ENCODE data around the gene EPDR1.

Gene EPDR1

DNA sequence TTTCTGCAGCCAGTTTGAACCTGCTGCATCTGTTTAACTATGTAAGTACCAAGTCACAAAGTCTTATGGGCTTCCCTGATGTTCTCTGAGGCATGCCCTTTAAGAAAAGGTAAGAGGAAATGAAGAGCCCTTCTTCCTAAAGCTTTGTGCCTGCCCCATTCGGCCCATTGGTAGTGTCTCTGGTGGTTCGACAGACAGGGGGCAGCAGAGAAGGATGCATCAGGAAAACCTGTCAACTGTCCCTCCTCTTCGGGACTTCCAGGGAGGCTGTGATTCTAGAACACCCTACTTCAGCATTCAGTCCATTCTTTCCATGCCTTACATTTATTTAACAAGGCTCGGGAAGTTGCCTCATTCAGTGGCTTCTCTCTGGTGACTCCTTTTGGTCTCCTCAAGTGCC is 1.9 kb upstream of the EPDR1 start:
- no peak for DNase-seq

DNA sequence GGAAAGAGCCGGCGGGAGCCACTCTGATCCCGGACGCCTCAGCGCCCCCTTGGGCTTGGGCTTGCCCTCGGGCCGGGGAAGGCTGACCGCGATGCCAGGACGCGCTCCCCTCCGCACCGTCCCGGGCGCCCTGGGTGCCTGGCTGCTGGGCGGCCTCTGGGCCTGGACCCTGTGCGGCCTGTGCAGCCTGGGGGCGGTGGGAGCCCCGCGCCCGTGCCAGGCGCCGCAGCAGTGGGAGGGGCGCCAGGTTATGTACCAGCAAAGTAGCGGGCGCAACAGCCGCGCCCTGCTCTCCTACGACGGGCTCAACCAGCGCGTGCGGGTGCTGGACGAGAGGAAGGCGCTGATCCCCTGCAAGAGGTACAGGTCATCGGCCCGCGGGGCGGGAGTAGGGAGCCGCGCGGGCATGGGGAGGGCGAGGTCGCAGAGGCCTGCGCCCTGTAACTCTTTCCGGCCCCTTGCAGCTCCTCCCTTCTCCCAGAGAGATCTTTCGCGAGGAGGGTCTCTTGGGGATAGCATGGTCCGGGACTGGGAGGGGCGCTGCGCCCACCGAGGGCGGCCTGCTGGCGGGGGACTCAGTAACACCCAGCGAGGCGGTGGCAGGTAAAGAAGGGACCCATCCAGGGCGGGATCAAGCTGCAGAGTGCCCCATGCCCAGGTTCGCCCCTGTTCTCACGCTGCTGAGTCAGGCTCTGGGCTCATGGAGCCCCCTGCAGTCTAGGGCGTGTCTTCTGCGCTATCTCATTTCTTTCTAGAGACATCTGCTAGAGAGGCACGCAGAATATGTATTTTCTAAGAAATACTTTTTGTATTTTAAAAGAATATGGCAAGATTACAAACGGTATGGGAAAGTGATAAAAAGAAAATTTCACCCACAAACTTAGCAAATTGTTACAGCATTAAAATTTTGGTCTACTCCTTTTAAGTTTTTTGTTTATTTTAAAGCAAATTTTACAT is 687 bp downstream of the EPDR1 start:
- DNase-seq (no peak), ATAC-seq (replicated peaks) (peak; percentile 45)
- Mint-ChIP-seq H3K9me3 (peaks cover 0 to under 1% of the 10 kb centered on the region in 2 donors), H3K36me3 (ENCODE audit: insufficient read depth) (peaks cover 3% of the 10 kb centered on the region), H3K4me1 (ENCODE audit: low read depth in 2 of 2) (peaks cover 19 to 21% of the 10 kb centered on the region in 2 donors), H3K27me3 (peaks cover 55 to 66% of the 10 kb centered on the region in 2 donors), H3K27ac (no peak overlapping the region), H3K4me3 (peak overlapping the region; percentile 78 to 83)

More for the DNA sequence above, 1.9 kb upstream of the EPDR1 start:
- Mint-ChIP-seq H3K4me1 (ENCODE audit: low read depth in 2 of 2) (peaks cover 21 to 23% of the 10 kb centered on the region in 2 donors), H3K36me3 (ENCODE audit: insufficient read depth) (peaks cover 3% of the 10 kb centered on the region), H3K4me3 (no peak overlapping the region), H3K27me3 (peaks cover 74 to 84% of the 10 kb centered on the region in 2 donors), H3K9me3 (no peaks in the 10 kb centered on the region), H3K27ac (no peak overlapping the region)
- ATAC-seq (replicated peaks) = no peak

DNA sequence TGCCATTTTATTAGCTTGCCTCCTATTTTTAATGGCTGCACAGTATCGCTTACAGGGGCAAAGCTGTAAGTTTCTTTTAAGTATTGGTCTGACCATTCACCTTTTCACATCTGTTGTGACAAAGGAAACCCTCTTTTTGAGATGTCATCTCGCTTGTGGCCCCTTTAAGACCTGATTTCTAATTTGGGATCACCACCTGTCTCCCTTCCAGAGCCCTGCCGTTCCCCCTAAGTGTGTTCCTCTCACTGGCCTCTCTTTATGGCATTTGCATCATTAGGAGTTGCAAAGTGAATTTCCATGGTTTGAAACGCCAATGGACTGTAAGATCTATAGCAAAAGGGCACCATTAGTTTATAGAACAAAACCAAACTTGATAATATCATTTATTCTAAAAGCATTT is 1.4 kb downstream of the EPDR1 start:
- H3K36me3 Mint-ChIP-seq (ENCODE audit: insufficient read depth) = peaks cover 3% of the 10 kb centered on the region
- H3K4me1 Mint-ChIP-seq (ENCODE audit: low read depth in 2 of 2) = peaks cover 15 to 21% of the 10 kb centered on the region in 2 donors
- no peak for DNase-seq
- ATAC-seq (replicated peaks) = no peak
- H3K4me3 Mint-ChIP-seq = peak overlapping the region; percentile 70 to 83
- peaks cover 51 to 60% of the 10 kb centered on the region in 2 donors for H3K27me3 Mint-ChIP-seq
- no peak overlapping the region for H3K27ac Mint-ChIP-seq
- H3K9me3 Mint-ChIP-seq = peaks cover 0 to 1% of the 10 kb centered on the region in 2 donors

DNA sequence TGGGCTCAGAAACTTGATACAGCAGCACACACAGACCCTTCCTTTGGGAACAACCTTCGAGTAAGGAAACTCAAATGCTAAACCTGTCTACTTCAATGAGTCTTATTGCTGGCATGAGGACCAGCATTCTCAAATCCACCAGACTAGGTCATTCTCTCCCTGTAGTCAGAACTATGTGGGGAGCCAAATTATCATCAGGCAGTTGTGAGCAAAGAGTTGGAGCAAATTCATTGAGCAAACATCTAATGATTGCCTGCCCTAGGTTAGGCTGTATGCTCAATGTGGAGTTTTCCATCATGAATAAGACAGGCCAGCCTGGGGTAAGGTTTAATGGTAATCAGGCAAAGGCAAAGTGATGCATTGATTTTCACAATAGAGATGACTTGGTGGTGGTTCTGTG is 3.6 kb downstream of the EPDR1 start:
- Mint-ChIP-seq H3K27me3 (peaks cover 33 to 43% of the 10 kb centered on the region in 2 donors), H3K4me1 (ENCODE audit: low read depth in 2 of 2) (peaks cover 9 to 12% of the 10 kb centered on the region in 2 donors), H3K27ac (no peak overlapping the region), H3K9me3 (peaks cover 0 to 1% of the 10 kb centered on the region in 2 donors), H3K4me3 (no peak overlapping the region), H3K36me3 (ENCODE audit: insufficient read depth) (peaks cover 3% of the 10 kb centered on the region)
- DNase-seq (no peak), ATAC-seq (replicated peaks) (no peak)

DNA sequence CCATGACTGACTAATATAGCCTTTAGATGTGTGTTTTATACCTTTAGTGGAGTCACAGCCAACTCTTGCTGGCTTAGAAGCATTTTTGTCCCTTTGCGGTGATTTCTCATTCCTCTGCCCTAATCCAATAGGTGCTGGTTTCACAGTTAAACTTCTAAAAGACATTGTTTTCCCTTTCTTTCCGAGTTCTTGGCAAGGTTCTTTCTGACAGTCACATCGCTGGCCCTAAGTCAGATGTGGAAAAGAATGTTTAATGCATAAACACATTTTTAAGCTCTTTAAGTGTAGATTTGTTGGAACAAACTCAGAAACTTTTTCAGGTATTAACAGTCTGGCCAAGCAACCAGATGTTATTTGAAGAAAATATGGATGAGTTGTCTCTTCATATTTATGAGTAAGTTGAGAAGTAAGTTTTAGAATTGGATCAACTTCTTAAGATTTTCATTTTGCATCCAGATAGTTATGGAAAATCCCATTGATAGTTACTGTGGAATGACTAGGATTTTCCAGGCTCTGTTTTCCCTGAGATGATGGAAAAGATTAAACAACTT is 4.1 kb downstream of the EPDR1 start:
- H3K27ac Mint-ChIP-seq = no peak overlapping the region
- peaks cover 0 to 1% of the 10 kb centered on the region in 2 donors for H3K9me3 Mint-ChIP-seq
- ATAC-seq (replicated peaks) (no peak), DNase-seq (no peak)
- H3K4me3 Mint-ChIP-seq = no peak overlapping the region
- H3K4me1 Mint-ChIP-seq (ENCODE audit: low read depth in 2 of 2) = peaks cover 9 to 12% of the 10 kb centered on the region in 2 donors
- peaks cover 27 to 38% of the 10 kb centered on the region in 2 donors for H3K27me3 Mint-ChIP-seq
- H3K36me3 Mint-ChIP-seq (ENCODE audit: insufficient read depth) = peaks cover 3% of the 10 kb centered on the region

DNA sequence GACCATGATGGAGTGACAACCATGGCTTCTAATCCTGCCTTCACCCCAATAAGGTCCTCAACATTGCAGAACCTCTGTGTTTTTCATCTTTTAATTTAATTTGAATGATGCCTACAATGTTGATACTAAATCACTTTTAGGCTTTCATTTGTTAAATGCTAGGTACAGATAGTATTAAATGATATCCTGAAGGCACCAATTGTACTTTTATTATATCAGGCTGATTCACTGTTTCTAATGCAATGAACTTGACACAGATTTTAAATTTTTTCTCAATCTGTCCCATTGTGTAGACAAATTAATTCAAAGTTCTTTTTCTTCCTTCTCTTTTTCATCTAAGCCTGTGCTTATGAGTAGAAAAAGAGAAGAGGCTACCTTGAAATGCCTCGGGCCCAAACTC is 5.2 kb downstream of the EPDR1 start:
- peaks cover 23 to 33% of the 10 kb centered on the region in 2 donors for H3K27me3 Mint-ChIP-seq
- ATAC-seq (replicated peaks) = no peak
- H3K27ac Mint-ChIP-seq = no peak overlapping the region
- H3K4me3 Mint-ChIP-seq = no peak overlapping the region
- H3K36me3 Mint-ChIP-seq (ENCODE audit: insufficient read depth) = no peaks in the 10 kb centered on the region
- DNase-seq = no peak
- H3K4me1 Mint-ChIP-seq (ENCODE audit: low read depth in 2 of 2) = peaks cover 4 to 7% of the 10 kb centered on the region in 2 donors
- H3K9me3 Mint-ChIP-seq = peaks cover 0 to 1% of the 10 kb centered on the region in 2 donors

DNA sequence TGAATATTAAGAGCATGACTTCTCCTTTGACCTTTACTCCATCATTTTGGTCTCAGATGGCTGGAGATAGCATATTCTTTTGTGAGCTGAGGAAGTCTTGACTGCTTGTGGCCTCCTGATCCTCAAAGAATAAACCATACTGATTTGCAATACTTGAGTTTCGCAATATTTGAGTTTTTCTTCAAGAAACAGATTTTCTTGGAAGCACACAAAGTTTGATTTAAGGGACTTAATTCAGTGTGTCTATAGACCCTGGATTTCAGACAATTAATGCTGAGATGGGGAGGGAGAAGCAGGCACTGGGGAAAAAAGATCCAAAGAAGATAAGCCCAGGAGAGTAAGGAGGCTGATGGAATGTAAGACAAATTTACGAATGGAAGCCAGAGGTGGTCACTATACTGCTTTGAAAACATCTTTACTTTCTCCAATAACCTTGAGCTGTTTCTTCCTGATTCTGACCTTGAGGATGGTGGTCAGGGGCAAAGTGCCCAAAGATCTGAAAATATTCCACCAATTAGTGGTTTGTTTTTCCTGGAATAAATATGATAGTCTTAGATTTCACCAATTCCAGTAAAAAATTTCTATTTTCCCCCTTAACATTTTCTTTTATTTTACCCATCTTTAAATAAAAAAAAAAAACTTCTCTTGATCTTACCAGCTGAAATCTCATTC is 7.5 kb downstream of the EPDR1 start:
- no peaks in the 10 kb centered on the region for H3K36me3 Mint-ChIP-seq (ENCODE audit: insufficient read depth)
- peaks cover 0 to 1% of the 10 kb centered on the region in 2 donors for H3K9me3 Mint-ChIP-seq
- DNase-seq = no peak
- no peak for ATAC-seq (replicated peaks)
- H3K27me3 Mint-ChIP-seq = peaks cover 12 to 17% of the 10 kb centered on the region in 2 donors
- no peak overlapping the region for H3K27ac Mint-ChIP-seq
- H3K4me3 Mint-ChIP-seq = no peak overlapping the region
- no peaks in the 10 kb centered on the region for H3K4me1 Mint-ChIP-seq (ENCODE audit: low read depth in 2 of 2)

DNA sequence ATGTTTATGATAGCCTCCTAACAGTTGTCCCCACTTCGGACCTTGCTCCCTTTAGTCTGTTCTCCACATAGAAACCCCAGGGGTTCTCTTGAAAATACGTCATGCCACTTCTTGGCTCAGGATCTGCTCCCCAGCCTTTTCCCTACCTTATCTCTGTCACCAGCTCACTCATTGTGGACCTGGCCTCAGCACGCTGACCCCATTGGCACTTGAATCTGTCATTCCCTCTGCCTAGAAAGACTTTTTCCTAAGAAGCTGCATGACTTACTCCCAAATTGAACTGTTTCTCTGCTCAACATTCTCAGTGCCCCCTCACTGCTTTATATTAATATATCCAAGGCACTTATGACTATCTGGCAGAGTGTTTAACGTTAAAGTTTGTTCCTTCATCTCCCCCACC is 8.4 kb downstream of the EPDR1 start:
- H3K27me3 Mint-ChIP-seq = peaks cover 6 to 7% of the 10 kb centered on the region in 2 donors
- no peak overlapping the region for H3K4me3 Mint-ChIP-seq
- peaks cover 0 to 1% of the 10 kb centered on the region in 2 donors for H3K9me3 Mint-ChIP-seq
- ATAC-seq (replicated peaks) (no peak), DNase-seq (no peak)
- H3K36me3 Mint-ChIP-seq (ENCODE audit: insufficient read depth) = no peaks in the 10 kb centered on the region
- H3K27ac Mint-ChIP-seq = no peak overlapping the region
- H3K4me1 Mint-ChIP-seq (ENCODE audit: low read depth in 2 of 2) = no peaks in the 10 kb centered on the region

DNA sequence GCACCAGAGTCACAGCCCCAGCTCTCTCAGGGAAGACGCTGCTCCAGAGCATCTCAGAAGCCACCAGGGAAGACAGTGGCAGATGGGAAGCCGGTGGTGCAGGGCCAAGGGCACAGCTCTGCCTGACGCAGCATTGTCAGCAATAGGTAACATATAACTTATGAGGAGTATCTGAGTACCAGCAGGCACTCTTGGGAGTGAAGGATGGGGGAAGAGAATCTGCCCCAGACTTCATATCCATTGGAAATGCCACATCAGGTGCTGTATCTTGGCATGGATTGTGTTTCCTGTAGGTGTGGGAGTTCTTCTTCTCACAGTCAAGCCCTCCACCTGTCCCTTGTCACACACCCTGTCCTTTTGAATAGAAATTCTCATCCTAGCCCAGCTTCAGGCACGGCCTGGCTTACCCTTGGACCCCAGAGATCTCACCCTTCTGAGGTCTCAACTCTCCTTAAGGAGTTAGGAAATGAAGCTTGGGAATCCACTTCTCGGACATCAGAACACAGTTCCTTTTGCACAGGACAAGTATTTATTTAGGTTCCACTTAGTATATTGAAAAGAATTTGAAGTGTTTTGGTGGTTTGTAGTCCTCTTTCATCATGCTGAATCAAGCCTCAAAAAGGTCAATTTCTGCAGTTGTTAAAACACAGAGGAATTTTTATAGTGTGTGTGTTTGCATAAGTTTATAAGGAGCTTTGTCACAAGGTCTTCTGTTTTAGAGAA is 9.9 kb downstream of the EPDR1 start:
- H3K27me3 Mint-ChIP-seq = peaks cover 6% of the 10 kb centered on the region in 2 donors
- no peaks in the 10 kb centered on the region for H3K36me3 Mint-ChIP-seq (ENCODE audit: insufficient read depth)
- no peak overlapping the region for H3K27ac Mint-ChIP-seq
- peaks cover 0 to 1% of the 10 kb centered on the region in 2 donors for H3K9me3 Mint-ChIP-seq
- DNase-seq = no peak
- H3K4me3 Mint-ChIP-seq = no peak overlapping the region
- no peak for ATAC-seq (replicated peaks)
- H3K4me1 Mint-ChIP-seq (ENCODE audit: low read depth in 2 of 2) = no peaks in the 10 kb centered on the region

DNA sequence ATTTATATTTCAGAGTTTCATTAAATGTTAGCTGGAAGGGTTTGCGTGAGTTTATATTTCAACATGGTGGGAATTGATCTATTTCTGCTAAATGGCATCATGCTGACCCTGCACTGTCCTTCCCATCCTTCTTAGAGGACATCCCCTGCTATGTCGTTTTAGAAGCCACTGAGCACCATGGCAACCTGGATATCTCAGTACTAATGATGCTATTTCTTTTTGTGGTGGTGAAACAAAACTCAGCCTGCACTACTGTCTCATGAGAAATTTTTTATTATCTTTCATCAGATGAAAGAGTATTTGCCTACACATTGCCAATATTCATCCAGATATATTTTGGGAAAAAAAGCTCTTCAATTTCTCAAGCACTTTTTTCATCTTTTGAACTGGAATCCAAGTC is 12.1 kb downstream of the EPDR1 start:
- H3K27me3 Mint-ChIP-seq = peaks cover 6 to 15% of the 10 kb centered on the region in 2 donors
- H3K4me3 Mint-ChIP-seq = no peak overlapping the region
- H3K4me1 Mint-ChIP-seq (ENCODE audit: low read depth in 2 of 2) = no peaks in the 10 kb centered on the region
- H3K27ac Mint-ChIP-seq = no peak overlapping the region
- H3K9me3 Mint-ChIP-seq = peaks cover 0 to 3% of the 10 kb centered on the region in 2 donors
- DNase-seq (no peak), ATAC-seq (replicated peaks) (no peak)
- H3K36me3 Mint-ChIP-seq (ENCODE audit: insufficient read depth) = no peaks in the 10 kb centered on the region

DNA sequence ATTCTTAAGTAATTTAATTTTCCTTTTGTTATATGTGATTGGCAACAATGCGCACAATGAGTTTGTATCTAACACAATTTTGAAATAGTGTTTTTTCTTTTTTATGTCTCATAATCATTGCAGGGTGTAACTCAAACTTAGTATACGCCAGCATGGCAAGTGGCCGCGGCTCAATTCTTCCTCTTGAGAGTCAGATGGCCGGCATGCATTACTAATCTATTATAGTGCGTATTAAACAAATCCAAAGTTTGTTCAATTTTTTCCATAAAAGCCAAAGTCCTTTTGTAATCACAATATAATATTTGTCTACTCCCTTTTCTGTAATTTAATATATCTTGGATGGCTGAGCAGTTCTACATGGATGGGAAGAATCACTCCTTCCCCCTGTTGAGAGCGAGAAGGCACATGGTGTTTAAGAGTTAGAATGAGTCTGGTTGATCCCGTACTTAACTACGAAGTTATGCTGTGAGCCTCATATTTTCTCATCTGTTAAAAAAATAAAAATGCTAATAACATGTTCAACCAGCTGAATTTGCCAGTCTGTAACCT is 12.7 kb downstream of the EPDR1 start:
- Mint-ChIP-seq H3K27ac (no peak overlapping the region), H3K36me3 (ENCODE audit: insufficient read depth) (no peaks in the 10 kb centered on the region), H3K9me3 (peaks cover 0 to 3% of the 10 kb centered on the region in 2 donors), H3K27me3 (peaks cover 6 to 15% of the 10 kb centered on the region in 2 donors), H3K4me3 (no peak overlapping the region), H3K4me1 (ENCODE audit: low read depth in 2 of 2) (no peaks in the 10 kb centered on the region)
- ATAC-seq (replicated peaks) = no peak
- no peak for DNase-seq

DNA sequence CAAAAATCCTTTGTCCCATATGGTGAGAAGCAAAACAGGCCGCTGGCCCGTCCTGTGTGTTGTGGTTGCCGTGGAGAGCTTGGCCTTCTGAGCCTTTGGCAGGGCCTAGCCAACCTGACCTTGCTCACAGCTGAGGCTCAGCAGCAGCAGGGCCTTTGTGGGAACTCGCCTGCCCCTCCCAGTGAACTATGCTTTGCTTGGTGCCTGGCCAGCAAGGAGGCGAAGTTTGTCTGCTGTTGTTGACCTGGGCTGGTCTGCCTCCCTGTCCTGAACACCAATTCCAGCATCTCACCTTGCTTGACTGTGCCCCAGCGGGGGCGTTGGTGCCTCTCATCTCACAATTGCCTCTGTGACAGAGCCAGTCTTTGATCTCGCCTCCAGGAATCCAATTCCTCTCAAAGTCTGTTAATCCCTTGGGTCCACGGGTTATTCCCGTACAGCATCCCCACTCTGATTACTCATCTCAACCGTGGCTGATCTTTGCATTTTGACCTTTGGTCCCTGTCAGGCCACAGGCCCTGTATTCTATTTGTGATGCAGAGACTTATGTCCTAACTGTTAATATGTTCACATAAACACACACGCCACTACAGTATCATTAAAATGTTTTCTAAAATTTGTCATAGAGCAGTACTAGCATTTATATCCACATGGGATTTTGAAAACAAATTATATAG is 22.6 kb downstream of the EPDR1 start:
- no peak overlapping the region for H3K4me3 Mint-ChIP-seq
- H3K27me3 Mint-ChIP-seq = peaks cover 9 to 18% of the 10 kb centered on the region in 2 donors
- H3K36me3 Mint-ChIP-seq (ENCODE audit: insufficient read depth) = no peaks in the 10 kb centered on the region
- ATAC-seq (replicated peaks) = no peak
- DNase-seq = no peak
- no peaks in the 10 kb centered on the region for H3K4me1 Mint-ChIP-seq (ENCODE audit: low read depth in 2 of 2)
- no peak overlapping the region for H3K27ac Mint-ChIP-seq
- H3K9me3 Mint-ChIP-seq = no peaks in the 10 kb centered on the region
